Chondrocyte (in vitro differentiated cells): ENCODE measurements around the gene SPATS2L. TPM values are rescaled to one million over a fixed set of nuclear protein-coding genes. Genes with fewer than 3 reads are reported as not detected.

Experiments used
- DNase-seq: peaks from one replicate; pipeline ENCODE4 v3.0.0; 2021; ENCODE audit warnings: mixed read lengths, low spot score
- H3K27ac Mint-ChIP-seq: one replicate; pipeline ENCODE4 v1.8.0; 2021; ENCODE audit warnings: mild to moderate bottlenecking, moderate library complexity, mixed read lengths; ENCODE audit not compliant: unreplicated experiment
- H3K27me3 Mint-ChIP-seq: 2 replicates; pipeline ENCODE4 v1.8.0; 2021; ENCODE audit warnings: low read depth, mixed read lengths
- H3K36me3 Mint-ChIP-seq: 2 replicates; pipeline ENCODE4 v1.8.0; 2021; ENCODE audit warnings: low read depth, mixed read lengths
- H3K4me1 Mint-ChIP-seq: 2 replicates; pipeline ENCODE4 v1.8.0; 2021; ENCODE audit warnings: low read depth, mild to moderate bottlenecking, mixed read lengths
- H3K4me3 Mint-ChIP-seq: one replicate; pipeline ENCODE4 v1.8.0; 2021; ENCODE audit warnings: mild to moderate bottlenecking, moderate library complexity, mixed read lengths; ENCODE audit not compliant: unreplicated experiment
- H3K9me3 Mint-ChIP-seq: 2 replicates; pipeline ENCODE4 v1.8.0; 2021; ENCODE audit warnings: low read depth, mixed read lengths
- total RNA-seq: library from RNA; stranded (reverse); gene quantifications from 3 replicates; pipeline ENCODE4 v1.2.1, GENCODE V29; 2021
- TF ChIP-seq, protein P1 (sequence below): fragments of 200-600 bp; sonication (generic); IDR thresholded peaks from 2 replicates; pipeline ENCODE4 v1.5.0; 2021; ENCODE audit warnings: antibody characterized with exemption, mild to moderate bottlenecking, moderate library complexity

SPATS2L gene
- total RNA-seq, 1 donor from 2014 or later, result 237 TPM

DNA sequence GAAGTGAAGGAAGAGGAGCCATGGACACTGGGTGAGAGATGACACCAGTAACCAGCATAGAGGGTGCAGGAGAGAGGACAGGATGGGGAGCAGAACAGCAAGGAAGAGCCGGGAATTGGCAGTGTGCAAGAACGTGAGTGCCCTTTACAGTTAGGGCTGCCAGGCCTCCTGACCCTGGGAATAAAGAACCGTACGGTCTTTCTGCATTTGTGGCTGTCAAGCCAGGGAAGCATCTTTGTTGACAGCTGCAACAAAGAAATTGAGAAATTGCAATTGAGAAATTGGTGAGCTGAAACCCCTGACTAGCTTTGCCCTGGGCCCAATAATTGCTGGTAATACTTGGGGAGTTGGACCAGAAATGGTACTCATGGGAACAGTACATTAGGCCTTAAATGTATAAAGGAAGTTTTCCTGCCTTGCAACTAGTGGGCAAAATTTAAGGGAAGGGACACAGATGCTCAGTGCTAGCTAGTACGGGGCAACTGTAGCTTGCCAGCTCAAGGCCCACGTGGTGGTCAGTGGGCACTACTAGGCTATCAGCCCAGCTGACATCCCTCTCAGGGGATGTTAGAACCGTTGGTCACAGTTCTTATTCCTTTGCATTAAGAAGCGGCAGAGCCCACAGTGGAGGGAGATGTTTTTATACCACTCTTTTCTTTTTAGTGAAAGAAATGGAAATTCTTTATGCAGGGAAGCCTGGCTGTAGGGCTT is 146.8 kb downstream of the SPATS2L start:
- H3K27ac Mint-ChIP-seq, result peak overlapping the region; percentile 55
- peaks cover 16% of the 10 kb centered on the region for H3K4me1 Mint-ChIP-seq
- H3K4me3 Mint-ChIP-seq, result no peak overlapping the region
- H3K36me3 Mint-ChIP-seq, result peaks cover 14% of the 10 kb centered on the region
- no peak for DNase-seq
- TF ChIP-seq, protein P1, sequence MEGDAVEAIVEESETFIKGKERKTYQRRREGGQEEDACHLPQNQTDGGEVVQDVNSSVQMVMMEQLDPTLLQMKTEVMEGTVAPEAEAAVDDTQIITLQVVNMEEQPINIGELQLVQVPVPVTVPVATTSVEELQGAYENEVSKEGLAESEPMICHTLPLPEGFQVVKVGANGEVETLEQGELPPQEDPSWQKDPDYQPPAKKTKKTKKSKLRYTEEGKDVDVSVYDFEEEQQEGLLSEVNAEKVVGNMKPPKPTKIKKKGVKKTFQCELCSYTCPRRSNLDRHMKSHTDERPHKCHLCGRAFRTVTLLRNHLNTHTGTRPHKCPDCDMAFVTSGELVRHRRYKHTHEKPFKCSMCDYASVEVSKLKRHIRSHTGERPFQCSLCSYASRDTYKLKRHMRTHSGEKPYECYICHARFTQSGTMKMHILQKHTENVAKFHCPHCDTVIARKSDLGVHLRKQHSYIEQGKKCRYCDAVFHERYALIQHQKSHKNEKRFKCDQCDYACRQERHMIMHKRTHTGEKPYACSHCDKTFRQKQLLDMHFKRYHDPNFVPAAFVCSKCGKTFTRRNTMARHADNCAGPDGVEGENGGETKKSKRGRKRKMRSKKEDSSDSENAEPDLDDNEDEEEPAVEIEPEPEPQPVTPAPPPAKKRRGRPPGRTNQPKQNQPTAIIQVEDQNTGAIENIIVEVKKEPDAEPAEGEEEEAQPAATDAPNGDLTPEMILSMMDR, result no peak
- no peaks in the 10 kb centered on the region for H3K9me3 Mint-ChIP-seq
- no peaks in the 10 kb centered on the region for H3K27me3 Mint-ChIP-seq

DNA sequence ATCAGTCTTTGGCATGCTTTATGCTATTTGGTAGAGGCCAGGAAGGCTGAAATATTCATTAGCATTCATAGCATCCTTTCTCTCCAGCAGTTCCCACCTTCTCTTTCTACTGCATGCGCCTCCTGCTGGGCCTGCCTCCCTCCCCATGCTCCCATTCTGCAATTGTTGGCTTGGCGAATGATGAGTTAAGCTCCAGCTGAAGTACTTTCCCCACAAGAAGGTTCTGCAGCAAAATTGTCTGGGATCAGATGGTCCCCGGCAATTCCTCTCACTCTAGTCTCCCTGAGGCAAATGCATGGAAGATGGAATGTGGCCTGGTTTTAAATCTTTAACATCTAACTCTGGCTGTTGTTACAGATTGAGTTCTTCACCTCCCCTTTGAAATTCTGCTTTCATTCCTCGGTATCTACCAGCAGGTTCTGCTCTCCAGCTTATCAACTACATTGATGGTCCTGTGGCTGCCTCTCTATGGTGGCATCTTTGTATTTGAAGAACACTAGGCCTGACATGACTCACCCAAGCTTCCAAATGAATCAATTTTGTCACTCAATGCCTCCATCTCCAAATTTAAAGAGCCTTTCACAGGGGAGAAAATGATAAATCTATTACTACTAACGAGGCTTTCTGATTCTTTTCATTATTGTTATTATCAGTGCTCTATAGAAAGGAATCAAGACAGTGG is 147.5 kb downstream of the SPATS2L start:
- no peaks in the 10 kb centered on the region for H3K9me3 Mint-ChIP-seq
- H3K36me3 Mint-ChIP-seq, result peaks cover 14% of the 10 kb centered on the region
- no peak overlapping the region for H3K27ac Mint-ChIP-seq
- H3K27me3 Mint-ChIP-seq, result no peaks in the 10 kb centered on the region
- no peak overlapping the region for H3K4me3 Mint-ChIP-seq
- H3K4me1 Mint-ChIP-seq, result peaks cover 16% of the 10 kb centered on the region
- TF ChIP-seq, protein P1, result peak; percentile 10
- no peak for DNase-seq

DNA sequence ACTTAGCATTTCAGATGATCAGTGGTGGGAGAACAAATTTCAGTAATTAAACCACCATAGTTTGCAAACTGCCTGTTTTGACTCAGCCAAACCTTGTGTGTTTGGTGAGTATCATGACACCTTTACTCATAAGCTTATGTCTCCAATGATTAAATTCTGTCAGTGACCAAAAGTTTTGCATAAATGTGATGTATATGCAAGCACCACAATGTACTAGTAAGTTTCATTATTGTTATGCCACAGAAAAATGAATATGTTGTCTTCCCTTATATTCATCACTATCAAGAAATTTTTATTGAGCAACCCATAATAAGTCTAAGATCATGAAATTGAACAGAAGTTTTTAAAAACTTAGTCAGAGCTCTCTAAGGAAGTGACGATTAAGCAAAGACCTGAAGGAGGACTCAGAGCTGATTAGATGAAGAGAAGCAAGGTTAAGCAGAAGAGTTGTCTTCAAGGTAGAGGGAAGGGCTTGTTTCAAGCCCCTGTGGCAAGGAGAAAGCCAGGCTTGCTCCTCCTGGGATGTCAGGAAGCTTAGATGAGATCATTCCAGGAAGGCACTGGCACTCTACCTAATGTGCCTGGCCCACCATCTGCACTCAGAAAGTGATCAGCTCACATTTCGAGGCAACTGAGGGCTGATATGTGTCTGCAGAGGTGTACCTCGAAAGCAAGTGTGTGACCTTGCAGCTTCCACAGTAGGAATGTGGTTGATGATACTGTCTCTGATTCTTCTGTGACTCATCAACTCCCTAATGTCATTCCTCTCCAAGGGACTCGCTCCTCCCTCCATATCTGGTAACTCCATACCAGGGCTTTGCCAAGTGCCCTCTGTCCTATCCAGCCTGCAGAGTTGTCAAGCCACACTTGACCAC is 148.7 kb downstream of the SPATS2L start:
- peak overlapping the region; percentile 49 for H3K27ac Mint-ChIP-seq
- H3K4me3 Mint-ChIP-seq, result no peak overlapping the region
- H3K4me1 Mint-ChIP-seq, result peaks cover 16% of the 10 kb centered on the region
- TF ChIP-seq, protein P1, result no peak
- H3K27me3 Mint-ChIP-seq, result no peaks in the 10 kb centered on the region
- peaks cover 15% of the 10 kb centered on the region for H3K36me3 Mint-ChIP-seq
- DNase-seq, result no peak
- no peaks in the 10 kb centered on the region for H3K9me3 Mint-ChIP-seq

DNA sequence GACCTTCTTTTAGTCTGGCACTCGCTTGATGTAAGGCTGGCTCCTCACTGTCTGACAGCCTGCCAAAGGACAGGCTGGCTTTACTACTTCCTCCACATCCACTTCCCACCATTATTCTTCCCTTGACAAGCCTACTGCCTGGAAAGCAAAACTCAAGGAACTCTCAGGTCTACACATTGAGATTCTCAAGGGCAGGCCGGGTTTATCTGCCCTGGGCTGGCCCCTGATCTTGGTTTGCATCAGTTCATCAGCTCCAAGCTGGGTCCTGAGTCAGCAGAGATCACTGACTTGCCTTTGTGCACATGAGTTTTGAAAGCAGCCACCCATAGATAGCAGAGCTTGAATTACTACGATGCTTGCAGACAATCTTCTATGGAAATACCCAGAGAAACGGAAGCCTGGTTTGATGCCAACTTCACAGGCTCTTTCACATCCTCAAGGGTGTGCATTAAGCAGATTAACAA is 149.5 kb downstream of the SPATS2L start:
- no peaks in the 10 kb centered on the region for H3K9me3 Mint-ChIP-seq
- H3K4me3 Mint-ChIP-seq, result no peak overlapping the region
- DNase-seq, result no peak
- TF ChIP-seq, protein P1, result no peak
- H3K4me1 Mint-ChIP-seq, result peaks cover 16% of the 10 kb centered on the region
- H3K27me3 Mint-ChIP-seq, result no peaks in the 10 kb centered on the region
- no peak overlapping the region for H3K27ac Mint-ChIP-seq
- H3K36me3 Mint-ChIP-seq, result peaks cover 11% of the 10 kb centered on the region

DNA sequence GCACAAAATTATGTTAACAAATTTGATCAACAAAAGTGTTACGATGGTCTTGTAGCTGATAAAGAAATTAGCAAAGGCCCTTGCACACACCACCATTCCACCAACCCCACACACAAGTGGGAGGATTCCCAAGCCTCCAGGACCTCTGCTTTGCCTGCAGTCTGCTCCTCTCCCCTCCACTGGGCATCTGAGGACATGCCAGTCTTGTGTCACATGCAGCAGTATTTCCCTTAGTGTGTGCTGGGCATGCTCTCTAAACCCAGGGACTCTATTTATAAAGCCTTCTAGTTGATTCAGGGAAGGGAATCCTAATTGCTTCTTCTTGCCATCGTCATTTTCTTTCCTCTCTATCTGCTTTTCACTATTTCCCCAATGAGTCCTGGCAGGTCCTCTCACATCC is 150.1 kb downstream of the SPATS2L start:
- H3K27ac Mint-ChIP-seq, result peak overlapping the region; percentile 35
- no peaks in the 10 kb centered on the region for H3K9me3 Mint-ChIP-seq

More for the DNA sequence above, 150.1 kb downstream of the SPATS2L start:
- DNase-seq, result no peak
- TF ChIP-seq, protein P1, result no peak
- Mint-ChIP-seq H3K27me3 (no peaks in the 10 kb centered on the region), H3K4me1 (peaks cover 16% of the 10 kb centered on the region), H3K4me3 (no peak overlapping the region), H3K36me3 (peaks cover 13% of the 10 kb centered on the region)
